Heart left ventricle (tissue), 13 donors: ENCODE results near the gene C6orf136.

Experiments
- POLR2A ChIP-seq, 2 donors: fragments of 450-650 bp; IDR thresholded peaks; one replicate each; pipeline ENCODE4 v1.6.1; 2017; ENCODE audit warnings: antibody characterized with exemption in 2 of 2, mild to moderate bottlenecking in 2 of 2, moderate library complexity in 2 of 2
- TF ChIP-seq, protein P1 (sequence below), 12 donors: fragments of 200-600 bp; sonication (generic) in 4 of 12; IDR thresholded peaks; one replicate each; pipeline versions ENCODE4 v1.5.0 to v1.8.0; 2018 to 2022; ENCODE audit warnings: antibody characterized with exemption in 12 of 12, mild to moderate bottlenecking in 5 of 12
- donor health status: ischemic (EF 13 %, LVEDD 7.1; RV severe dilation, severe dysfunction).
- donor health status: DM: no; HTN: yes; CAD: no.
- donor health status: DM: no; HTN: no; CAD: no.
- donor health status: ischemic (EF 25% LVEDD 6.9; RV normal size, moderate dysfunction).
- donor health status: ischemic (EF 25% LVEDD 5.7; RV mildly dilated, moderate dysfunction).
- donor health status: ischemic (EF 35%, LVEDD 5.7; RV mildly dilated, moderate dysfunction).
- donor health status: nonischemic (EF 11% LVEDD 7.7; RV severe dilation, severe dysfunction).
- donor health status: DM: yes; HTN: yes; CAD: no.
- donor health status: PGD.
- donor health status: ischemic (EF 29% LVEDD 5.4; RV normal size, mild dysfunction).
- donor health status: nonischemic (EF 23%, LVEDD 6.1; RV moderate dilation, normal function).

DNA sequence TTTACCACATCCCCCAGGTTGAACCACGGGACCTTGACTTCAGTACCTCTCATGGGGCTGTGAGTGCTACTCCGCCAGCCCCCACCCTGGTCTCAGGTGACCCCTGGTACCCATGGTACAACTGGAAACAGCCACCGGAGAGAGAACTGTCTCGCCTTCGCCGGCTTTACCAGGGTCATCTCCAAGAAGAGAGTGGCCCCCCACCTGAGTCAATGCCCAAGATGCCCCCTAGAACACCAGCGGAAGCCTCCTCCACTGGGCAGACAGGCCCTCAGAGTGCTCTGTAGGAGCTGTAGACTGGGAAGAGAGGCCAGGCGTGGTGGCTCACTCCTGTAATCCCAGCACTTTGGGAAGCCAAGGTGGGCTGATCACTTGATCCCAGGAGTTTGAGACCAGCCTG, 21.4 kb upstream of the C6orf136 start:
- TF ChIP-seq, protein P1, sequence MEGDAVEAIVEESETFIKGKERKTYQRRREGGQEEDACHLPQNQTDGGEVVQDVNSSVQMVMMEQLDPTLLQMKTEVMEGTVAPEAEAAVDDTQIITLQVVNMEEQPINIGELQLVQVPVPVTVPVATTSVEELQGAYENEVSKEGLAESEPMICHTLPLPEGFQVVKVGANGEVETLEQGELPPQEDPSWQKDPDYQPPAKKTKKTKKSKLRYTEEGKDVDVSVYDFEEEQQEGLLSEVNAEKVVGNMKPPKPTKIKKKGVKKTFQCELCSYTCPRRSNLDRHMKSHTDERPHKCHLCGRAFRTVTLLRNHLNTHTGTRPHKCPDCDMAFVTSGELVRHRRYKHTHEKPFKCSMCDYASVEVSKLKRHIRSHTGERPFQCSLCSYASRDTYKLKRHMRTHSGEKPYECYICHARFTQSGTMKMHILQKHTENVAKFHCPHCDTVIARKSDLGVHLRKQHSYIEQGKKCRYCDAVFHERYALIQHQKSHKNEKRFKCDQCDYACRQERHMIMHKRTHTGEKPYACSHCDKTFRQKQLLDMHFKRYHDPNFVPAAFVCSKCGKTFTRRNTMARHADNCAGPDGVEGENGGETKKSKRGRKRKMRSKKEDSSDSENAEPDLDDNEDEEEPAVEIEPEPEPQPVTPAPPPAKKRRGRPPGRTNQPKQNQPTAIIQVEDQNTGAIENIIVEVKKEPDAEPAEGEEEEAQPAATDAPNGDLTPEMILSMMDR (IDR thresholded peaks at IDR 0.05): no peak
- no peak for TF ChIP-seq POLR2A (IDR thresholded peaks at IDR 0.05)
